ENCODE data around the gene CEP83. TPM values are rescaled to one million over a fixed set of nuclear protein-coding genes. Genes with fewer than 3 reads are reported as not detected.
"Not testable (repeated sequence)": the region's sequence is repeated elsewhere in the genome, so short reads cannot be mapped to it uniquely, and the experiment has no call there.

Gene CEP83
- total RNA-seq, 1 donor: 9.8 TPM

- no peak overlapping the region for H2AFZ ChIP-seq (ENCODE audit: low read length)
- H3K36me3 ChIP-seq (ENCODE audit: insufficient read depth, low read length): no peaks in the 10 kb centered on the region
- no peaks in the 10 kb centered on the region for H3K27me3 ChIP-seq (ENCODE audit: insufficient read depth, low read length)
- no peak overlapping the region for H3K4me3 ChIP-seq (ENCODE audit: insufficient read depth, low read length)
- H3K4me1 ChIP-seq (ENCODE audit: insufficient read depth, low read length): peaks cover 13% of the 10 kb centered on the region
- H3K4me2 ChIP-seq (ENCODE audit: insufficient read depth, low read length): no peak overlapping the region
- DNase-seq (ENCODE audit: insufficient read length, low spot score, missing footprints): peak; percentile 25
- TF ChIP-seq CTCF (IDR thresholded peaks at IDR 0.05; ENCODE audit: extremely low read depth, low read depth, low read length): no peak
- no peak overlapping the region for H3K27ac ChIP-seq (ENCODE audit: low read depth, low read length)
- H4K20me1 ChIP-seq (ENCODE audit: insufficient read depth, low read length): no peaks in the 10 kb centered on the region
- H3K9me3 ChIP-seq (ENCODE audit: low read depth, low read length): no peaks in the 10 kb centered on the region
- H3K79me2 ChIP-seq (ENCODE audit: insufficient read depth, low read length): peaks cover 50% of the 10 kb centered on the region
Observed at GRCh38 chr12:94457311-94457710, 2.4 kb downstream of the CEP83 start.

- H4K20me1 ChIP-seq (ENCODE audit: insufficient read depth, low read length); H3K4me2 ChIP-seq (ENCODE audit: insufficient read depth, low read length); DNase-seq (ENCODE audit: insufficient read length, low spot score, missing footprints); H2AFZ ChIP-seq (ENCODE audit: low read length); H3K27ac ChIP-seq (ENCODE audit: low read depth, low read length); H3K9me3 ChIP-seq (ENCODE audit: low read depth, low read length); H3K36me3 ChIP-seq (ENCODE audit: insufficient read depth, low read length); H3K4me3 ChIP-seq (ENCODE audit: insufficient read depth, low read length); H3K4me1 ChIP-seq (ENCODE audit: insufficient read depth, low read length); H3K27me3 ChIP-seq (ENCODE audit: insufficient read depth, low read length): not testable (repeated sequence)
- peaks cover 63% of the 10 kb centered on the region for H3K79me2 ChIP-seq (ENCODE audit: insufficient read depth, low read length)
Observed at GRCh38 chr12:94454318-94454717, 5.3 kb downstream of the CEP83 start.

- Histone ChIP-seq H3K4me1 (ENCODE audit: insufficient read depth, low read length) (no peaks in the 10 kb centered on the region), H4K20me1 (ENCODE audit: insufficient read depth, low read length) (peaks cover 2% of the 10 kb centered on the region), H3K79me2 (ENCODE audit: insufficient read depth, low read length) (peaks cover 22% of the 10 kb centered on the region), H3K27me3 (ENCODE audit: insufficient read depth, low read length) (no peaks in the 10 kb centered on the region), H3K4me2 (ENCODE audit: insufficient read depth, low read length) (no peak overlapping the region), H3K4me3 (ENCODE audit: insufficient read depth, low read length) (no peak overlapping the region), H3K9me3 (ENCODE audit: low read depth, low read length) (no peaks in the 10 kb centered on the region), H3K27ac (ENCODE audit: low read depth, low read length) (no peak overlapping the region), H3K36me3 (ENCODE audit: insufficient read depth, low read length) (no peaks in the 10 kb centered on the region), H2AFZ (ENCODE audit: low read length) (no peak overlapping the region)
- no peak for TF ChIP-seq CTCF (IDR thresholded peaks at IDR 0.05; ENCODE audit: extremely low read depth, low read depth, low read length)
- DNase-seq (ENCODE audit: insufficient read length, low spot score, missing footprints): no peak
Observed at GRCh38 chr12:94445662-94446061, 14.0 kb downstream of the CEP83 start.

DNA sequence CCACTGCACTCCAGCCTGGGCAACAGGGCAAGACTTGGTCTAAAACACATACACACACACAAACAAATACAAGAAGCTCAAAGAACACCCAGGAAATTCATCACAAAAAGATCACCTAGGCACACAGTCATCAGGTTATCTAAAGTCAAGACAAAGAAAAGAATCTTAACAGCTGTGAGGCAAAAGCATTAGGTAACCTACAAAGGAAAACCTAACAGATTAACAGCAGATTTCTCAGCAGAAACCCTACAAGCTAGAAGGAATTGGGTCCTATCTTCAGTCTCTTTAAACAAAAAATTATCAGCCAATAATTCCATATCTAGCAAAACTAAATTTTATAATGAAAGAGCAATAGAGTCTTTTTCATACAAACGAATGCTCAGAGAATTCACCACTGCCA is 22.4 kb downstream of the CEP83 start:
- no peak overlapping the region for H3K4me2 ChIP-seq (ENCODE audit: insufficient read depth, low read length)
- no peaks in the 10 kb centered on the region for H3K4me1 ChIP-seq (ENCODE audit: insufficient read depth, low read length)
- H3K36me3 ChIP-seq (ENCODE audit: insufficient read depth, low read length): no peaks in the 10 kb centered on the region
- no peak overlapping the region for H3K4me3 ChIP-seq (ENCODE audit: insufficient read depth, low read length)
- TF ChIP-seq CTCF (IDR thresholded peaks at IDR 0.05; ENCODE audit: extremely low read depth, low read depth, low read length): no peak
- no peak for DNase-seq (ENCODE audit: insufficient read length, low spot score, missing footprints)
- H2AFZ ChIP-seq (ENCODE audit: low read length): no peak overlapping the region
- H3K79me2 ChIP-seq (ENCODE audit: insufficient read depth, low read length): peaks cover 49% of the 10 kb centered on the region
- no peaks in the 10 kb centered on the region for H3K27me3 ChIP-seq (ENCODE audit: insufficient read depth, low read length)
- H4K20me1 ChIP-seq (ENCODE audit: insufficient read depth, low read length): peaks cover 3% of the 10 kb centered on the region
- H3K27ac ChIP-seq (ENCODE audit: low read depth, low read length): no peak overlapping the region
- no peaks in the 10 kb centered on the region for H3K9me3 ChIP-seq (ENCODE audit: low read depth, low read length)
